Activated effector memory CD4-positive, alpha-beta T cell treated with Interleukin-2 at 50 U/mL for 16 hours (primary cell): Measurements from ENCODE around the gene SLFN5.
"Not testable (repeated sequence)": the region's sequence is repeated elsewhere in the genome, so short reads cannot be mapped to it uniquely, and the experiment has no call there.

Experiments used
- DNase-seq: peaks from one replicate; pipeline ENCODE4 v3.0.0-alpha.2; 2020

The SLFN5 gene

GRCh38 chr17:35294756-35295155 lies 51.9 kb downstream of the SLFN5 start:
- no peak for DNase-seq

GRCh38 chr17:35295686-35296085 lies 52.8 kb downstream of the SLFN5 start:
- DNase-seq = no peak

- no peak for DNase-seq
These were observed 54.8 kb downstream of the SLFN5 start for GRCh38 chr17:35297666-35298065.

DNA sequence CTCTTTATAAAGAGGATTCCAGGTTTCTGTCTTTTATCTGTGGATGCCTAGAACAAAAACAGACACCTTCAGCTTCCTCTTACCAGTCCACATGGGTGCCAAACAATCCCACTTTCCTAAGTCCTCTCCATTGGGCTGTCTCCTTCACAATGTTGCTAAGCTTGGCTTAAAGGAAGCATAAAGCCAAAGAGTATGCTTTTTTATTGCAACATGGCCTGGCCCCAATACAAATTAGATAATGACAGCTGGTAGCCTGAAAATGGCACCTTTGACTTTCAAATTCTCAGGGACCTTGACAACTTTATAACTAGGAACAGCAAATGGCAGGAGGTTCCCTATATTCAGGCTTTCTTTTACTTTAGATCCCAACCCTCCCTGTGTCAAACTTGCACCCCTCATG lies 55.8 kb downstream of the SLFN5 start:
- no peak for DNase-seq

GRCh38 chr17:35299135-35299534 lies 56.3 kb downstream of the SLFN5 start:
- no peak for DNase-seq

DNA sequence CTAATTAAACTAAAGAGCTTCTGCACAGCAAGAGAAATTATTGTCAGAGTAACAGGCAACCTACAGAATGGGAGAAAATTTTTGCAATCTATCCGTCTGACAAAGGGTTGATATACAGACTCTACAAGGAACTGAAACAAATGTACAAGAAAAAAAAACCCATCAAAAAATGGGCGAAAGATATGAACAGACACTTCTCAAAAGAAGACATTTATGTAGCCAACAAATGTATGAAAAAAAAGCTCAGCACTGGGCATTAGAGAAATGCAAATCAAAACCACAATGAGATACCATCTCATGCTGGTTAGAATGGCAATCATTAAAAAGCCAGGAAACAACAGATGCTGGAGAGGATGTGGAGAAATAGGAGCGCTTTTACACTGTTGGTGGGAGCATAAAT lies 66.5 kb downstream of the SLFN5 start:
- DNase-seq = not testable (repeated sequence)

- DNase-seq = no peak
These were observed 69.5 kb downstream of the SLFN5 start for GRCh38 chr17:35312346-35312745.

DNA sequence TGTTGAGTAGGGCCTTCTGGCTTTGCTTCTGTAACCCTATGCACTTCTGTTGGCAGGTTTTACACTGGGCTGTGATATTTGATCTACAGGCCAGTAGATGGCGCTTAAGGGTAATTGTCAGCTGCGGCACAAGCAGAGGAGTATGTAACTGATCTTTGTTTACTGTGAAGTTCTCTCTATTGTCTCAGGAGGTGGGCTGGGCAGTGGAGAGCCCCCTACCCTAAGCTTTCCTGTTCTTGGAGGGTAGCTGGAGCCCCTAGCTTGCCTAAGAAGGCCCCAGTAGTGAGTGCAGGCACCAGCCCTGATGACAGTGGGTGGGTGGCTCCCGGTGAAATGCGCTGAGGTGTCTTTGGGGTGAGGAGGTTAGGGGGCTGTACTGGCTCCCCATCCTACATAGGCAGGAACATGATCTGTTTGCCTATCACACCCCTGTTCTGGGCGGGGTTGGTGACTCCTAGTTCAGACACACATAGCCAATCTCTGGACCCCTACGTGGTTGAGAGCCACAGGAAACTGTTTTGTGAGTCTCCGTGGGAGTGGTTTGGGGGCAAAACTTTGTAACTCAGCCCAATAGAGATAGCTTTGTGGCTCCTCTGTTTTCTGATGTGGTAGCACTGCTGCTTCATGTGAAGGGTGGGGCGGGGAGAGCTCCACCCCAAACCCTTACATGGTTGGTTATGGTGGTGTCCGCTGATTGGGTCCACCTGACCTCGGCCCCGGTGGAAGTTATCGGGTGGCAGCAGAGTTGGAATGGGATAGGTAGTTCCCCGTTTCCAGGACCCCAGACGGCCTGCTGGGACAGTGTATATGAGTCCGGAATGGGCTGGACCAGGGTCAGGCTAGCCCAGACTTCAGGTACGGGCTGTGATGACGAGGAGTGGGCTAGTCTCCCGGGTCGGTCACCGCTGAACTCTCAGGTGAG lies 70.2 kb downstream of the SLFN5 start:
- peak; percentile 67 for DNase-seq

GRCh38 chr17:35313875-35314409 lies 71.1 kb downstream of the SLFN5 start:
- no peak for DNase-seq

DNA sequence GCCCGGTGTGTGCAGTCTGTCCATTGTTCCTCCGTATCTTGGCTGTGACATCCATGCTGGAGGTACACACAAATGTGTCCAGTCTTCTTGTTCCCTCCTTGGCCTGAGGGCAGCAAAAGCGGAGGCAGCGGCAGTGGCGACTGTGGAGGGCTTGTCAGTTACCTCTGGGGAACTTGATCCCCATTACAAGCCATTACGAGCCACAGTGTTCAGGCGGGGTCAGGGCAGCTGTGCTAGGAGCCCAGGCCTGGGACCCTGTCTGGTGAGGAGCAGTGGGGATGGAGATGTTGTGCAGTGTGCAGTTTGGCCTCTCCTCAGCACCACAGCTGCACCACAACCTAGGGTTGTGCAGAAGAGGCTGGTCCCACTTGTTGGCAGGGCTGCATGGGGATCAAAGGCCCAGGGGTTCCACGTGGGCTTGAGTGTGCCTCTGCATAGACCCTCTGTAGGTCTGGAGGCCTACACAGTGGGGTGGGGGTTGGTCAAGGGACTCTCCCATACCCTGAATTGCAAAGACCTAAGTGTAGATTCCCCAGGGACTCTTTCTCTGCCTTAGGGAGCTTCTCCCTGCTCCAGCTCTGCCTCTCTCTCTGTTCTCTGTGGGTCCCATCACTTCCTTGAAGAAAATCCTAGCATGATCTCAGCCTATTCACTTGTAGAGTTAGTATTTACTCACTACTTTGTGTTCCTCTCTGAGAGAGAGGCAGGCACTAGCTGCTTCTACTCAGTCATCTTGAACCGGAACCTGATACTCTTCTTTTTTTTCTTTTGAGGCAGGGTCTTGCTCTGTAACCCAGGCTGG lies 71.7 kb downstream of the SLFN5 start:
- no peak for DNase-seq

DNA sequence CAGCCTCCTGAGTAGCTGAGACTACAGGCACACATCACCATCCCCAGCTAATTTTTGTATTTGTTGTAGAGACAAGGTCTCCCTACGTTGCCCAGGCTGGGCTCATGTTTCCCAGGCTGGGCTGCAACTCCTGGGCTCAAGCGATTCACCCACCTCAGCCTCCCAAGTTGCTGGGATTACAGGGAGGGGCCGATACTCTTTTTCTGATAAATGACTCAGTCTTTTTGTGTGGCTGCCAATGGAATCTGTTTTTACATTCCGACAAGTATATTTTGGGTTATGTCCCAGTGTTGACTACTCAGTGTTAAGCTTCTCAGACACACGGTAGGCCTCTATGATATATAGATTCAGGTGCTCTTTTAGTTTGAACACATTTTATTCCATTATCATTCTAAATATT lies 72.4 kb downstream of the SLFN5 start:
- DNase-seq = no peak

GRCh38 chr17:35315971-35316370 lies 73.1 kb downstream of the SLFN5 start:
- DNase-seq = no peak

DNA sequence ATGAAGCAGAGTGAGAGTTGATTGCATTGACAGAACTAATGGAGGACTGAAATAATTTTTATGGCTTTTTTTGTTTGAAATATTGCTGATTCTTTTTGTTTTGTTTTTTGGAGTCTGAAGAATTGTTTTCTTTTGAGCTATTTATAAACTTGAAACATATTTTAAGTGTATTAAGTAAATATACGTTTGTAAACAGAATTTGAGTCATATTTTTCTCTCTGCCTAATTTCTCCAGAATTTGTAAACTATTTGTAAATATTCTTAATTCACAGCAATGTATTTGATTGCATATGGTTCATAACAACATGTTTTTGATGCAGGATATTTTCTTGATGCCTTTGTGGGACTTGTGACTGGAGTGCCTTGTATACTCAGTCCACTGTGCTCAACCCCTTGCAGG lies 79.9 kb downstream of the SLFN5 start:
- DNase-seq = no peak
